HG02852 (cell line): ENCODE results near the gene PLCE1.

Experiments
- ATAC-seq: cut with Tn5 transposase; IDR thresholded peaks from one replicate; pipeline ENCODE4 v1.9.1; 2021; ENCODE audit warnings: mild to moderate bottlenecking, moderate library complexity; ENCODE audit not compliant: unreplicated experiment

PLCE1 gene

GRCh38 chr10:93993414-93993781, 333 bp upstream of the PLCE1 start:
- peak; percentile 10 for ATAC-seq

- ATAC-seq: no peak
These were observed 689 bp downstream of the PLCE1 start for GRCh38 chr10:93994438-93994801.

- ATAC-seq: no peak
These were observed 1.5 kb downstream of the PLCE1 start for GRCh38 chr10:93995182-93995581.

GRCh38 chr10:93995598-93996271, 2.0 kb downstream of the PLCE1 start:
- ATAC-seq: no peak

- ATAC-seq: no peak
These were observed 2.8 kb downstream of the PLCE1 start for GRCh38 chr10:93996551-93996950.

- ATAC-seq: no peak
These were observed 3.8 kb downstream of the PLCE1 start for GRCh38 chr10:93997546-93997945.

- no peak for ATAC-seq
These were observed 5.7 kb downstream of the PLCE1 start for GRCh38 chr10:93999401-93999851.

- ATAC-seq: no peak
These were observed 7.1 kb downstream of the PLCE1 start for GRCh38 chr10:94000638-94001415.

- no peak for ATAC-seq
These were observed 7.7 kb downstream of the PLCE1 start for GRCh38 chr10:94001416-94001810.

GRCh38 chr10:94002156-94002555, 8.4 kb downstream of the PLCE1 start:
- no peak for ATAC-seq

- ATAC-seq: no peak
These were observed 9.8 kb downstream of the PLCE1 start for GRCh38 chr10:94003488-94003887.

GRCh38 chr10:94005050-94005449, 11.3 kb downstream of the PLCE1 start:
- ATAC-seq: no peak

- ATAC-seq: no peak
These were observed 13.1 kb downstream of the PLCE1 start for GRCh38 chr10:94006591-94007550.

GRCh38 chr10:94008526-94008925, 14.8 kb downstream of the PLCE1 start:
- no peak for ATAC-seq

GRCh38 chr10:94010116-94010515, 16.4 kb downstream of the PLCE1 start:
- ATAC-seq: no peak

GRCh38 chr10:94010886-94011285, 17.2 kb downstream of the PLCE1 start:
- ATAC-seq: no peak

- ATAC-seq: no peak
These were observed 17.6 kb downstream of the PLCE1 start for GRCh38 chr10:94011296-94011695.

- no peak for ATAC-seq
These were observed 19.1 kb downstream of the PLCE1 start for GRCh38 chr10:94012834-94013233.

GRCh38 chr10:94013331-94013760, 19.6 kb downstream of the PLCE1 start:
- ATAC-seq: no peak

- ATAC-seq: no peak
These were observed 20.6 kb downstream of the PLCE1 start for GRCh38 chr10:94014304-94014703.
